Cardiac fibroblast (primary cell): ENCODE data around the gene CEP41.

Source experiments
- DNase-seq, 2 donors: peaks; one replicate each; pipeline versions ENCODE4 v3.0.0 to v3.0.0-alpha.2; 2010; ENCODE audit warnings: low read depth in 2 of 2
- H3K4me3 ChIP-seq, 2 donors: replicated peaks in 1 of 2; 1 replicate in 1 of 2; 2 replicates in 1 of 2; pipeline ENCODE4 v1.5.1; 2011; ENCODE audit warnings: low read depth in 2 of 2, low read length in 2 of 2, mild to moderate bottlenecking in 2 of 2, moderate library complexity in 1 of 2
- TF ChIP-seq, protein P1 (sequence below): IDR thresholded peaks from one replicate; pipeline ENCODE4 v1.5.1; 2011; ENCODE audit warnings: low read depth, mild to moderate bottlenecking, low read length, inconsistent platforms

Gene CEP41

DNA sequence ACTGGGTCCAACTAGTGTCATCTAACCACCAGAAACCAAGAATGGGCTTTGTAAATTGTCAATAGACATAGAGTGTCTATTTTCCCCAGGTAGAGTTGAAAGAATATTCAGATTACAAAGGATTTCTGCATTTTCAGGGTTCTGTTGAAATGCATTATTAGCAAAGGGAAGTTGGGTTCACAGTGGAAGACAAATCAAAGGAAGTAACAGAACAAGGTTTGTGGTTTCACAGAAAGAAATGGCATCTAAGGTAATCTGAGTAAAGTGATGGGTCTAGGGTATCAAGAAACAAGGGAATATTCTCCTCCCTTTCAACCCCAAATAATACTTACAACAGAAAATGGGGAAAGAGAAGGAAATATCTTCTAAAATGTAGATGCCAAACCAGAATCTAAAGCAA is 25.8 kb downstream of the CEP41 start:
- TF ChIP-seq, protein P1, sequence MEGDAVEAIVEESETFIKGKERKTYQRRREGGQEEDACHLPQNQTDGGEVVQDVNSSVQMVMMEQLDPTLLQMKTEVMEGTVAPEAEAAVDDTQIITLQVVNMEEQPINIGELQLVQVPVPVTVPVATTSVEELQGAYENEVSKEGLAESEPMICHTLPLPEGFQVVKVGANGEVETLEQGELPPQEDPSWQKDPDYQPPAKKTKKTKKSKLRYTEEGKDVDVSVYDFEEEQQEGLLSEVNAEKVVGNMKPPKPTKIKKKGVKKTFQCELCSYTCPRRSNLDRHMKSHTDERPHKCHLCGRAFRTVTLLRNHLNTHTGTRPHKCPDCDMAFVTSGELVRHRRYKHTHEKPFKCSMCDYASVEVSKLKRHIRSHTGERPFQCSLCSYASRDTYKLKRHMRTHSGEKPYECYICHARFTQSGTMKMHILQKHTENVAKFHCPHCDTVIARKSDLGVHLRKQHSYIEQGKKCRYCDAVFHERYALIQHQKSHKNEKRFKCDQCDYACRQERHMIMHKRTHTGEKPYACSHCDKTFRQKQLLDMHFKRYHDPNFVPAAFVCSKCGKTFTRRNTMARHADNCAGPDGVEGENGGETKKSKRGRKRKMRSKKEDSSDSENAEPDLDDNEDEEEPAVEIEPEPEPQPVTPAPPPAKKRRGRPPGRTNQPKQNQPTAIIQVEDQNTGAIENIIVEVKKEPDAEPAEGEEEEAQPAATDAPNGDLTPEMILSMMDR, result no peak
- DNase-seq, result no peak
- H3K4me3 ChIP-seq, result no peak overlapping the region

DNA sequence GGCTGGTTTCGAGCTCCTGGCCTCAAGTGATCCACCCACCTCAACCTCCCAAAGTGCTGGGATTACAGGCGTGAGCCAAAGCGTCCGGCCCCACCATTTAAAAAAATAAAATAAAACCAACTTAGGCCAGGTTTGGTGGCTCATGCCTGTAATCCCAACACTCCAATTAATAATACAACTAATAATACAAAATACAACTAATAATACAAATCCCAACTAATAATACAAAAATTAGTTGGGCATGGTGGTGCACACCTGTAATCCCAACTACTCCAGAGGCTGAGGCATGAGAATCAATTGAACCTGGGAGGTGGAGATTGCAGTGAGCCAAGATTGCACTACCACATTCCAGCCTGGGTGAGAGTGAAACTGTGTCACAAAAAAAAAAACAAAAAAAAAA is 27.6 kb downstream of the CEP41 start:
- no peak overlapping the region for H3K4me3 ChIP-seq
- TF ChIP-seq, protein P1, result no peak
- no peak for DNase-seq

DNA sequence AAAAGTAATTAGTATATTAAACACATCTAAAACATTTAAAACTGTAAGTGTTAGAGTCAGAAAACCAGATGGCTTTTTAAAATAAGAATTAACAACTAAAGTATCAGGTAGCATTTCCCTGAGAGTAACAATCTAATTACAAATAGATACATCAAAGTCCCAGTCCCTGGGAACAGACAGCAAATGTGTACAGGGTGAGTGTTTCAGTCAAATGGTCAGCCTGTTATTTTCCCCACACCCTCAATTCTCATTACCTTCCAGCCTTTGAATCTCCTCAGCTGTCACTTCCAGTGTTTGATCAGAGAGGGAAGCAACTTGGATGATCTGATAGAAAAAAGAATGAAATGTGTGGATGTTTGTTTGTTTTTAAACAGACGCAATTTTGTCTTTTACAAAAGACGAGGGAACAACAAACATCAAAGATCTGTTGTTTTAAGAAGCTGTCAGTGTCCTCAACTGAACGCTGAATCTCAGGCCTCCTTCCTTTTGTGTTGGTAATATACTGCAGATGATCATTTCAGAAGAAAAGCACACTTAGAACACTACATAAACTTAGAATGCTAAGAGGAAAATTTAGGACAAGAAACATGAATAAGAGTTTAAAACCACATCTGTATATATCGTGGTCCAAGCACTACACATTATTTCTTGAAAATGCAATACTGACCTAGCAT is 29.8 kb downstream of the CEP41 start:
- TF ChIP-seq, protein P1, result no peak
- no peak overlapping the region for H3K4me3 ChIP-seq
- DNase-seq, result no peak

DNA sequence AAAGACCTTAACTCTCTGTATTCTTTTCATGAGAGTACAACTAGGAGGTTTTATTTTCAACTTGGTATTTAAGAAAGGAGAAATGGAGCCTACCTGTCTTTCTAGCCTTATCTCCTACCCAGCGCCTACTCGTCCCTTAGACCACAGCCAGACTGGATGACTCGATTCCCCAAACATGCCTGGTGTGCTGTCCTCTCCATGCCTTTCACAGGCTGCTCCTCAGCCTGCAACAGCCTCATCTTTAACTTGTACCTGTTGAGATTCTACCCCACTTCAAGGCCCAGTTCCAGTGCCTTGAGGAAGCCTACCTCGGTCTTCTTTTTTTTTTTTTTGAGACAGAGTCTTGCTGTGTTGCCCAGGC is 31.1 kb downstream of the CEP41 start:
- TF ChIP-seq, protein P1, result no peak
- H3K4me3 ChIP-seq, result no peak overlapping the region
- DNase-seq, result no peak

DNA sequence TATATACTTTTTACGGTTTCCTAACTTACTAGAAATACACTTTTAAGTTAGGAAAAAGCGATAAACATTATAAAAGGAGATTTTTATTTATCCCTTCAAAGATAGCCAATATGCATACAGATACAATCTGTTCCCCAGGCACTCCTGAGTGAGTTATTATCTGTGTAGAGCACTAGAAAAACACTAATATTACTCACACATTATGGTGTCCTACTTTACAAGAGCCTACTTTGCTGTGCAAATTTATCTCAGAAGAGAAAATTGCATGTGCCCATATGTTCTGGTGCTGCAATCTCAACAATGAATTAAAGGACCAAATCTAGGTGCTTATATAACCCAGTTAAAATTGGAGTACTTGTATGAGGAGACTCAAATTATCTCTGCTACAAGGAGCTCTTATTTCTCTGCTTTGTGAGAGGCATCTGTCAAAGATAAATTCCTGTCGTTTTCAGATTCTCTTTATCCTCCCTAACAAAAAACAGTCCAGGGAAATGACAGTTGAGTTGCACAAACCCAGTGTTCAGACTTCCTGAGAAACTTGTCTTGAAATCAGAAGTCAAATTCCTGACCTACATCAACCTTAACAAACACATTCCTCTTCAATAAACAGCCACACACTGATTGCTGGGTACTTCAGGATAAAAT is 31.6 kb downstream of the CEP41 start:
- DNase-seq, result peak in 1 of 2 donors; percentile 63
- TF ChIP-seq, protein P1, result no peak
- H3K4me3 ChIP-seq, result no peak overlapping the region

DNA sequence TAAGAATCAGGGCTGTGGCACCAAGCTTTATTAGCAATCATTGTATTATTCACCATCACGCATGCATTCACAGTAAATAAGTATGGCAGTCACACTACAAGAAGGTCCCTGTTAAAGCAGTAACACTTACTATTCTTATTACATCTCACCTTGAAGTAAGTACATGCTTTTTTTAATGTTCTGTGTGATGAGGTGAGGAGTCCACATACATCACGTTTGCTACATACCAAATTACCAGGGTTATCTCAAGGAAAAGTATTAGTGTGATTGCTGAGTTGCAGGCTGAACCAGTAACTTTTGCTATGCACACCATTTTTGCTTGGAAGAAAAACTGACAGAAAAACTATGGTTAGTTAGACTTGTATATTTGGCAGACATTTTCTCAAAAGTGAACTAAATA is 35.8 kb downstream of the CEP41 start:
- no peak for DNase-seq
- TF ChIP-seq, protein P1, result no peak
- no peak overlapping the region for H3K4me3 ChIP-seq
